Neural progenitor cell (in vitro differentiated cells): Measurements from ENCODE around the gene HEMK1.

ENCODE experiments used
- CTCF ChIP-seq: fragments of 200-600 bp; sonication (generic); IDR thresholded peaks from 2 replicates; pipeline ENCODE4 v1.5.1; 2017; ENCODE audit warnings: antibody characterized with exemption, mild to moderate bottlenecking
- EZH2 ChIP-seq: fragments of 200-600 bp; sonication (generic); IDR thresholded peaks from 2 replicates; pipeline ENCODE4 v1.6.1; 2017; ENCODE audit warnings: antibody characterized with exemption, mild to moderate bottlenecking, moderate library complexity
- EZH2phosphoT487 ChIP-seq: fragments of 200-600 bp; sonication (generic); IDR thresholded peaks from 2 replicates; pipeline ENCODE4 v1.6.1; 2017; ENCODE audit warnings: antibody characterized with exemption

GRCh38 chr3:50642382-50642781 lies 73.1 kb downstream of the HEMK1 start:
- TF ChIP-seq CTCF (no peak), EZH2 (no peak), EZH2phosphoT487 (no peak)
